HG03442 (cell line): ENCODE measurements around the gene ZBTB45.
"Not testable (repeated sequence)": the region's sequence is repeated elsewhere in the genome, so short reads cannot be mapped to it uniquely, and the experiment has no call there.

Experiments
- ATAC-seq: cut with Tn5 transposase; IDR thresholded peaks from one replicate; pipeline ENCODE4 v1.9.1; 2021; ENCODE audit warnings: mild to moderate bottlenecking, moderate library complexity; ENCODE audit not compliant: unreplicated experiment

The ZBTB45 gene

DNA sequence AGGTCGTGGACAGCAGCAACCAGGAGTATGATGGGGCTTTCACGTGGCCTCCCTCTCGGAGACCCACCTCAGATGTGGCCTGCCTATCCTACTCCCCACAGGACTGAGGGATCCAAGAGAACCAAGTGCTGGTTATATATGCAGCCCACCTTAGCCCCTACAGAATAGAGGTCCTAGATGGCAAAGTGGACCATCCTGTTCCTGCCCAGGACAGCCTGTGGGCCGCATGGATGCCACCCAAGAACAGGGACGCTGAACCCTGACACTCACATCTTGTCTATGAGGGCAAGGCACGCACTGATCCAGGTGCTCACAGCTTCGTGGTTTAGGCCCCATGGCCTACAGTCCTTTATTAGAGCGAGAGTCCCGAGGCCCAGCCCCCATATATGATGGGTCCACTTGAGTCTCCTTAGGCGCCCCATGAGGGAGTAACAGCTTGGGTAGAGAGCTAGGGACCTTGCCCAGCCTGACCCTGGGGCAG lies 6.4 kb downstream of the ZBTB45 start:
- ATAC-seq, result no peak

- no peak for ATAC-seq
Measured at GRCh38 chr19:58511353-58512208, 8.0 kb downstream of the ZBTB45 start, which contains the start of gene SLC27A5. Gene SLC27A5 (minus strand): TSS chr19:58511992. CDS start chr19:58511955, 37 bp downstream.

DNA sequence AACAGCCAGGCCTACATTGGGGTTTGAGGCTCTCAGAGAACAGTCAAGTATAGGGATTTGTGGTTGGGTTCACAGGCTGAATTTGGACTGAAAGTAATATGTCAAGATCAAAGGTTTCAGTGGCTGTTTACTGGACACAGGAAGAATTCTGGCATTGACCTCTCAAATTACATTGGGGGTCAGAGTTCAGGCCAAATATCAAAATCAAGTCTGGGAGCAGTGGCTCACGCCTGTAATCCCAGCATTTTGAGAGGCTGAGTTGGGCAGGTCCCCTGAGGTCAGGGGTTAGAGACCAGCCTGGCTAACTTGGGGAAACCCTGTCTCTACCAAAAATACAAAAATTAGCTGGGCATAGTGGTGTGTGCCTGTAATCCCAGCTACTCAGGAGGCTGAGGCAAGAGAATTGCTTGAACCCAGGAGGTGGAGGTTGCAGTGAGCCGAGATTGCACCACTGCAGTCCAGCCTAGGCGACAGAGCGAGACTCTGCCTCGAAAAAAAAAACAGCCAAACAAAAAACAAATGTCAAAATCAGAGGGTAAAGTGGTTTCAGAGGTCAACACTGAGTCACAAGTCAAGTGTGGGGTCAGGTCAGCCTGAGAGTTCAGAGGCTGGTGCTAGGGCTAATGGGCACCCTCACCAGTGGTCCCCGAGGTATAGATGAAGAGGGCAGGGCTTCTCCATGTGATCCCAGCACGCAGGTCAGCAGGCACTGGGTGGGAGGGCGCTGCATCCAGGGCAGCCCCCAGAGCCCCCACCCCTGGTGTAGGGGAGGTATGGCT lies 9.3 kb downstream of the ZBTB45 start:
- no peak for ATAC-seq

DNA sequence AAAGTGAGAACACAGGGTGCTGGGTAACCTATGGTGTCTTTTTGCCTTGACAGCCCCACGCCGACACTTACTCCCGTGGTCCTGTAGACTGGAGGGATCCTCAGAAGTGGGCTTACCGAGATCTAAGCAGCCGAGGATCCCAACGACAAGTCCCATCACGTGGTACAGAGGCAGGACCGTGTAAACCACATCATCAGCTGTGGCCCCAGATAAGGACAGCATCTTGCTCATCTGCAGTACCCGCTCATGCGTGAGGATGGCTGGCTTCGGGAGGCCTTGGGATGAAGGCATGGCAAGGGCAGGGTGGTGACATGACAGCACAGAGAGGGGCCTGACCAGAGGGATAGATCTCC lies 9.9 kb downstream of the ZBTB45 start:
- no peak for ATAC-seq

DNA sequence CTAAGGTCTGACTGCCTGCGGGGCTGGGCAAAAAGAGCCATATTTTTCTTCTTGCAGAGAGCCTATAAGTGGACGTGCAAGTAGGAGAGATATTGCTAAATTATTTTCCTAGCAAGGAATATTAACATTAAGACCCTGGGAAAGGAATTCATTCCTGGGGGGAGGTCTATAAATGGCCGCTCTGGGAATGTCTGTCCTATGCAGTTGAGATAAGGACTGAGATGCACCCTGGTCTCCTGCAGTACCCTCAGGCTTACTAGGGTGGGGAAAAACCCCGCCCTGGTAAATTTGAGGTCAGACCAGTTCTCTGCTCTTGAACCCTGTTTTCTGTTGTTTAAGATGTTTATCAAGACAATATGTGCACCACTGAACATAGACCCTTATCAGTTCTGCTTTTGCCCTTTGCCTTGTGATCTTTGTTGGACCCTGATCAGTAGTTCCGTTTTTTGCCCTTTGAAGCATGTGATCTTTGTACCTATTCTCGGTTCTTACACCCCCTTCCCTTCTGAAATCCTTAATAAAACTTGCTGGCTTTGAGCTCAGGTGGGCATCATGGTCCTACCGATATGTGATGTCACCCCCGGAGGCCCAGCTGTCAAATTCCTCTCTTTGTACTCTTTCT lies 11.9 kb downstream of the ZBTB45 start:
- not testable (repeated sequence) for ATAC-seq

GRCh38 chr19:58500242-58500641 lies 19.4 kb downstream of the ZBTB45 start:
- ATAC-seq, result no peak

DNA sequence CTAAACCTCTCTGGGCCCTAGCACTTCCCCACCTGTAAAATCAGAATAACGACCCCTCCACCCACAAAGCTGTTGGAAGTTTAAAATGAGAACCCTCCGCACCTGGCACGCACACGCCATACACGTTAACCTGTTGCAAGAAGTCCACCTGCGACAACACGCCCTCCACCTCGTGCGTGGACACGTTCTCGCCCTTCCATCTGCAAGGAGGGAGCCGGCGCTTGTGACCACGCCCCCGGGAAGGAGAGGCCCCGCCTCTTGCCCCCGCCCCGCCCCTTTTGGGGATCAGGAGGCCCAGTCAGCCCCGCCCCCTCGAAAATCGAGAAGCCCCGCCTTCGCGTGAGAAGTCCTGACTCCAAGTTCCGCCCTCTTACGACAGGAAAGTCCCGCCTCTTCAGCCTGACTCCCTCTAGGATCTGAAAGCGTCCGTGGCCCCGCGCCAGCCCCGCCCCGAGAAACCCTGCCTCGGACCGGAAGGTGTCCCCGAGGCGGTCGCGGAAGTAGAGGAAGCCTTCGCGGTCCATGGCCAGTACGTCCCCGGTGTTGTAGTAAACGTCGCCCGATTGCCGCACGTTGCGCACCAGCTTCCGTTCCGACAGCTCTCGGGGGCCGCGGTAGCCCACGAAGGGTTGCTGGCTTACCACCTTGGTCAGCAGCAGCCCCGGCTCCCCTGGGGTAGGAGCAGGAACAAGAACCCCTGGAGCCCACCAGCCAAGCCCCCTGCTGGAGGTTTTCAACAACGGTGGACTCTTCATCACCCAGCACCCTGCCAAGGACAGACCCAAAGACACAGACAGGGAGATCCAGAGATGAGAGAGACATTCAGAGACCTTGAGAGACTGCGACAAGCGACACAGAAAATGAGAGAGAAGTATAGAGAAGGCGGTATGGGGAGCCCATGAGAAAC lies 20.3 kb downstream of the ZBTB45 start:
- peak; percentile 92 for ATAC-seq

DNA sequence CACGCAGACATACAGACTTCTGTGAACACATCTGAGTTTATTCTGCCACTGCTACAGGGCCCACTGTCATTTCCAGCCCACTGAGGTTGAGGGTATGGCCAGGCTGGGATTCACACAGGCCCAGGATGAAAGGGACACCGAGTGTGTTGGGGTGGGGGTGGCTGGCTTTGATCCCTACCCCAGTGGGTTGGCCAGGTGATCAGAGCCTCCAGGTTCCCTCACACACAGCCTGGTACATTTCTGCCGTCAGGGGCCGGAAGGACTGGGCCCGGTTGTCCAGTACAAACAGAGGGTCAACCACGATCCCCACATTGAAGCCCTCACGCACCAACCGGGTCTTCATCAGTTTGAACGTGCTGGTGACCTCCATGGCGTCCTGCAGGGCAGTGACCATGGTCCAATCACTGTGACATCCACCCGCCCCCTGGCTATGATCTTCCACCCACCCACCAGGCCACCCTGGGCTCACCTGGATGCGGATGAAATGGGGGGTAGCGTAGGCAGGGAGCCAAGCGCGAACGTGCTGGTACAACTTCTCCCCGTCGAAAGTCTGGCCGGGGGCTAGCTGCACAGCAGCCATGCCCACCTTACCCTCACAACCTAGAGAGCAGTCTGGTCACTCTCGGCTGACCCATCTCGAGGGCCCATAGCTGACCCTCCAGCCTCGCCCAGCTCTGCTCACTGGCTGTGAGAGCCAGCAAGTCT lies 21.1 kb downstream of the ZBTB45 start:
- ATAC-seq, result no peak

DNA sequence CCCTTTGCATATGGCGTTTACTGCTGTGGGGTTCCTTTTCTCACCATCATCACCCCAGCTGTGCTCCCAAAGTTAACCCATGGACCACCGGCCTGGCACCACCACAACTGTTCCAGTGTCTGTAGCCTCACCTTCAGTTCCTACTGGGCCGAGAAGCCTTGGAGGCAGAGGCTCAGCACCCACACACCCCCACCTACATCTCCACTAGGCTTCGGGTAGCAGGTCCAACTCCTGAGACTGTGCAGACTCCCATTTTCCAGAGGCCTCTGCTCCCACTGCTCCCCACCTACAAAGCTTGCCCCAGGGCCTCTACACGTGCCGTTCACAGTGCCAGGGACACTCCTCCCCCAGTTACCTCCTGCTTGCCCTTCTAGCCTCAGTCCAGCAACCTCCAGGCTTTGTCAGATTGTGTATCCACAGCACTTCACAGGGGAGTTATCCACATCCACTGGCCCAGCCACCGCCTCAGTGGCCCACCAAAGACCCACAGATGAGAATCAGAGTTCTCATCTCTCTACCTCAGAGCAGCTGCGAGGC lies 21.9 kb downstream of the ZBTB45 start:
- no peak for ATAC-seq

DNA sequence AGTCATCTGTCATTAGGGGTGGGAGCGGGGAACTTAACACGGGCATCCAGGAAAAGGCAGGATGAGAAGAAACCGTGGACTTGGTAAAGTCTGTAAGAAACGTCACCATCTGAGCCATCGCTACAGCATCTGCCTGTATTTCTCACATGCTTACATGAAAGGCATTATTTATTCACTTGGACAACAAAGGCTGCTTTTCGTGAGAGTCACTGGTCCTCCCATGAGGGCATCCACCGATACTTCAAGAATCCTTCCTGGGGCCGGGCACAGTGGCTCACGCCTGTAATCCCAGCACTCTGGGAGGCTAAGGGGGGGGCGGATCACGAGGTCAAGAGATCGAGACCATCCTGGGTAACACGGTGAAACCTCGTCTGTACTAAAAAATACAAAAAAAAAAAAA lies 27.3 kb downstream of the ZBTB45 start:
- ATAC-seq, result no peak

DNA sequence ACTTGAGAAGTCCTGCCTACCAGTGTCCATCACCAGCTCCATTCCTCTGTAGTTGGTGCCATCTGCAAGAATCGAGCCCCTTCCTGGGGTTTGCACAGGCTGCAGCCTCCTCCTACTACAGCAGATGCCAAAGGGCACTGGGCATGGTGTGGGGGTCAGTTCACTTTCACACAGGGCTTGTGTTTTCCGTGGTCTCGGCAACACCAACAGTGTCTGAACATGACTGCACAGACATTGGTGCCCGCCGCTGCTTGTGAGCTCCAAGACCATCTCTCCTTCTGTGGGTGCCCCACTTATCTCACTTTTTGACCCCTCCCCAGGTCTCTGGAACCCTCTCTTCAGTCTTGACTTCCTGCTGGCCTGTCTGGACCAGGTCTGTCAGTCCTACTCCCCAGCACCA lies 28.2 kb downstream of the ZBTB45 start:
- no peak for ATAC-seq

GRCh38 chr19:58484349-58484748 lies 35.3 kb downstream of the ZBTB45 start:
- ATAC-seq, result not testable (repeated sequence)

- no peak for ATAC-seq
Measured at GRCh38 chr19:58483776-58484175, 35.8 kb downstream of the ZBTB45 start.

- ATAC-seq, result no peak
Measured at GRCh38 chr19:58482372-58482771, 37.2 kb downstream of the ZBTB45 start.

- no peak for ATAC-seq
Measured at GRCh38 chr19:58480831-58481230, 38.8 kb downstream of the ZBTB45 start.

- ATAC-seq, result no peak
Measured at GRCh38 chr19:58480481-58480830, 39.2 kb downstream of the ZBTB45 start.

- ATAC-seq, result no peak
Measured at GRCh38 chr19:58479736-58480480, 39.7 kb downstream of the ZBTB45 start.

DNA sequence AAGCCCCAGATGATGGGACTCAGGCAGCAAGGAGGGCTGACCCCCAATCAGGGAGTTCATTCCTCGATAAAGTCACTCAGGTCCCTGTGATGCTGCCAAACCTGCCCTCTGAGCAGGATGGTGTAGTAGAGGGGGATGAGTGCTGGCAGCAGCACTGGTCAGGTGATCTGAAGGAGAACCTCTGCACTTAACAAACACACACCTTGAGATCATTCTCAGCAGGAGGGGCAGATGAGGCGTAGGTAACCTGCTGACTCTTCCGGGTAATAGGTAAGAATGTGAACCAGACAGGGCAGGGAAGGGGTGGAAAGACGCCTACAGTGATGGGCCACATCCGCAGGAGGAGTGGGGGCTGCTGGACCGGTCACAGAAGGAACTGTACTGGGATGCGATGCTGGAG lies 40.3 kb downstream of the ZBTB45 start:
- no peak for ATAC-seq

- ATAC-seq, result no peak
Measured at GRCh38 chr19:58477871-58478270, 41.7 kb downstream of the ZBTB45 start.
